ENCODE data around the gene LRP1. TPM values are rescaled to one million over a fixed set of nuclear protein-coding genes. Genes with fewer than 3 reads are reported as not detected.

LRP1 gene
- total RNA-seq (2022) (12.4 and 16.6 TPM in 2 replicates), Bru-seq, nascent RNA (percentile 31 among the genes with signal in this experiment), BruChase-seq, experiment 1, labeled RNA remaining after a 6-hour chase (percentile 41 among the genes with signal in this experiment), BruChase-seq, experiment 2, labeled RNA remaining after a 2-hour chase (percentile 34 among the genes with signal in this experiment)
- long read RNA-seq, partial matches to known transcripts: 6 of 6 reads
- long read RNA-seq, other reads (novel, unspliced or antisense): 0 of 6 reads

- no peak for TF ChIP-seq CTCF (IDR thresholded peaks at IDR 0.05; ENCODE audit: unreplicated experiment)
- Mint-ChIP-seq H3K27ac (ENCODE audit: unreplicated experiment) (peak within 1 kb of the TSS; percentile 36), H3K27me3 (ENCODE audit: unreplicated experiment) (peaks cover 55% of the 10 kb centered on the region), H3K9me3 (ENCODE audit: low read depth, unreplicated experiment) (peaks cover 10% of the 10 kb centered on the region), H3K36me3 (ENCODE audit: insufficient read depth, unreplicated experiment) (peaks cover 18% of the 10 kb centered on the region), H3K4me3 (ENCODE audit: low read depth, unreplicated experiment) (peak within 1 kb of the TSS; percentile 81), H3K4me1 (ENCODE audit: low read depth, unreplicated experiment) (no peaks in the 10 kb centered on the region)
- DNase-seq: peak; percentile 79
- no TSS peak for BruUV-seq (replicated peaks)
- CTCF ChIA-PET: interaction anchor here (0.6 to 3.3 kb wide), 21 partner anchors 16 to 756 kb away, joined by 3 to 39 read pairs (median 4); partner anchors contain the start of genes LRP1-AS, NAB2, NEMP1 and STAT6
- intact Hi-C loops (cut with micrococcal nuclease; ENCODE audit: unreplicated experiment): no loop called here
Measured at GRCh38 chr12:57127726-57128518, at the start of gene LRP1. Gene LRP1 (plus strand): TSS chr12:57128483. CDS start chr12:57128965, 482 bp downstream.

- BruUV-seq (replicated peaks): no TSS peak
- Mint-ChIP-seq H3K9me3 (ENCODE audit: low read depth, unreplicated experiment) (no peaks in the 10 kb centered on the region), H3K27me3 (ENCODE audit: unreplicated experiment) (no peaks in the 10 kb centered on the region), H3K27ac (ENCODE audit: unreplicated experiment) (peak within 1 kb of the TSS; percentile 93), H3K4me3 (ENCODE audit: low read depth, unreplicated experiment) (peak within 1 kb of the TSS; percentile 98), H3K36me3 (ENCODE audit: insufficient read depth, unreplicated experiment) (peaks cover 36% of the 10 kb centered on the region), H3K4me1 (ENCODE audit: low read depth, unreplicated experiment) (no peaks in the 10 kb centered on the region)
- CTCF ChIA-PET: interaction anchor here (0.6 to 2.9 kb wide), 15 partner anchors 9 to 525 kb away, joined by 3 to 42 read pairs (median 4); partner anchors contain the start of genes LRP1 and STAT6
- DNase-seq: peak; percentile 98
- intact Hi-C loops (cut with micrococcal nuclease; ENCODE audit: unreplicated experiment): no loop called here
- TF ChIP-seq CTCF (IDR thresholded peaks at IDR 0.05; ENCODE audit: unreplicated experiment): no peak
Measured at GRCh38 chr12:57078519-57079404, 49.5 kb upstream of the LRP1 start, which contains the start of gene NEMP1. Gene NEMP1 (minus strand): TSS chr12:57078791. CDS start chr12:57078745, 46 bp downstream.

- CTCF ChIA-PET: interaction anchor here (1.0 to 2.9 kb wide), 5 partner anchors 10 to 44 kb away, joined by 3 to 42 read pairs (median 7); partner anchors contain the start of gene STAT6
- Mint-ChIP-seq H3K36me3 (ENCODE audit: insufficient read depth, unreplicated experiment) (peaks cover 33% of the 10 kb centered on the region), H3K4me1 (ENCODE audit: low read depth, unreplicated experiment) (peaks cover 2% of the 10 kb centered on the region), H3K27ac (ENCODE audit: unreplicated experiment) (no peak overlapping the region), H3K9me3 (ENCODE audit: low read depth, unreplicated experiment) (no peaks in the 10 kb centered on the region), H3K27me3 (ENCODE audit: unreplicated experiment) (no peaks in the 10 kb centered on the region), H3K4me3 (ENCODE audit: low read depth, unreplicated experiment) (no peak overlapping the region)
- no peak for DNase-seq
- TF ChIP-seq CTCF (IDR thresholded peaks at IDR 0.05; ENCODE audit: unreplicated experiment): no peak
- intact Hi-C loops (cut with micrococcal nuclease; ENCODE audit: unreplicated experiment): no loop called here
- no TSS peak for BruUV-seq (replicated peaks)
Measured at GRCh38 chr12:57079821-57080220, 48.5 kb upstream of the LRP1 start.

- CTCF ChIA-PET: no interaction called here
- H3K27ac Mint-ChIP-seq (ENCODE audit: unreplicated experiment): no peak overlapping the region
Measured at GRCh38 chr12:57080855-57081254, 47.4 kb upstream of the LRP1 start.

More at GRCh38 chr12:57080855-57081254, 47.4 kb upstream of the LRP1 start:
- Mint-ChIP-seq H3K4me3 (ENCODE audit: low read depth, unreplicated experiment) (no peak overlapping the region), H3K27me3 (ENCODE audit: unreplicated experiment) (no peaks in the 10 kb centered on the region), H3K36me3 (ENCODE audit: insufficient read depth, unreplicated experiment) (peaks cover 33% of the 10 kb centered on the region), H3K4me1 (ENCODE audit: low read depth, unreplicated experiment) (peaks cover 12% of the 10 kb centered on the region), H3K9me3 (ENCODE audit: low read depth, unreplicated experiment) (no peaks in the 10 kb centered on the region)
- intact Hi-C loops (cut with micrococcal nuclease; ENCODE audit: unreplicated experiment): no loop called here
- DNase-seq: no peak
- no TSS peak for BruUV-seq (replicated peaks)
- TF ChIP-seq CTCF (IDR thresholded peaks at IDR 0.05; ENCODE audit: unreplicated experiment): no peak

Data from Calu3 (cell line).